Astrocyte (in vitro differentiated cells and primary cell): Measurements from ENCODE around the gene PLXND1.

Source experiments
- EZH2 ChIP-seq: IDR thresholded peaks from 2 replicates; pipeline ENCODE4 v1.6.1; 2012; ENCODE audit warnings: mild to moderate bottlenecking, low read length, inconsistent platforms; ENCODE audit not compliant: insufficient read depth
- TF ChIP-seq, protein P1 (sequence below): IDR thresholded peaks from 2 replicates; pipeline ENCODE4 v1.5.1; 2011; ENCODE audit warnings: low read depth, mild to moderate bottlenecking, inconsistent platforms, low read length, moderate library complexity; ENCODE audit not compliant: insufficient read depth

DNA sequence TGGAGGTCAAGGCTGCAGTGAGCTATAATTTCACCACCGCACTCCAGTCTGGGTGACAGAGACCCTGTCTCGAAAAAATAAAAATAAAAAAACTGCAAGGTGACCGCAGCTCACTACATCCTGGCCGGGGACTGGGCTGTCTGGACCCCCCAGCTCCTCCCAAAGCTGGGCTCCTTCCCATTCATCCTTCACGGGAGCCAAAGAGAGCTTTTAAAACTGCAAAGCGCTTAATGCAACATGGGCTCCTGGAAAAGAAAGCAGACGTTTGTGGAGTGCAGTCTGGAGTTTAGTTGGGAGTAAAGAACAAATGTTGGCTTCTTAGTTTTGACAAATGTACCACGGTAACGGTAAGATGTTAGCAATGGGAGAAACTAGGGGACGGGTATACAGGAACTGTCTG lies 12.1 kb downstream of the PLXND1 start:
- TF ChIP-seq, protein P1, sequence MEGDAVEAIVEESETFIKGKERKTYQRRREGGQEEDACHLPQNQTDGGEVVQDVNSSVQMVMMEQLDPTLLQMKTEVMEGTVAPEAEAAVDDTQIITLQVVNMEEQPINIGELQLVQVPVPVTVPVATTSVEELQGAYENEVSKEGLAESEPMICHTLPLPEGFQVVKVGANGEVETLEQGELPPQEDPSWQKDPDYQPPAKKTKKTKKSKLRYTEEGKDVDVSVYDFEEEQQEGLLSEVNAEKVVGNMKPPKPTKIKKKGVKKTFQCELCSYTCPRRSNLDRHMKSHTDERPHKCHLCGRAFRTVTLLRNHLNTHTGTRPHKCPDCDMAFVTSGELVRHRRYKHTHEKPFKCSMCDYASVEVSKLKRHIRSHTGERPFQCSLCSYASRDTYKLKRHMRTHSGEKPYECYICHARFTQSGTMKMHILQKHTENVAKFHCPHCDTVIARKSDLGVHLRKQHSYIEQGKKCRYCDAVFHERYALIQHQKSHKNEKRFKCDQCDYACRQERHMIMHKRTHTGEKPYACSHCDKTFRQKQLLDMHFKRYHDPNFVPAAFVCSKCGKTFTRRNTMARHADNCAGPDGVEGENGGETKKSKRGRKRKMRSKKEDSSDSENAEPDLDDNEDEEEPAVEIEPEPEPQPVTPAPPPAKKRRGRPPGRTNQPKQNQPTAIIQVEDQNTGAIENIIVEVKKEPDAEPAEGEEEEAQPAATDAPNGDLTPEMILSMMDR, result no peak
- no peak for TF ChIP-seq EZH2
